IMR-90 (cell line): ENCODE data around the gene FNDC3B.

Source experiments
- BHLHE40 ChIP-seq: fragments of 150-350 bp; IDR thresholded peaks from 2 replicates; pipeline ENCODE4 v1.6.1; 2016; ENCODE audit warnings: mild to moderate bottlenecking, low read depth, low read length
- FOS ChIP-seq: fragments of 150-350 bp; IDR thresholded peaks from 2 replicates; pipeline ENCODE4 v1.6.1; 2016; ENCODE audit warnings: low read depth, low read length
- MAFK ChIP-seq: IDR thresholded peaks from 2 replicates; pipeline ENCODE4 v1.6.1; 2012; ENCODE audit warnings: low read depth, low read length, improper control_type of control experiment
- NFE2L2 ChIP-seq: fragments of 150-350 bp; IDR thresholded peaks from 2 replicates; pipeline ENCODE4 v1.6.1; 2016; ENCODE audit warnings: low read depth, mild to moderate bottlenecking, low read length
- POLR2A ChIP-seq: IDR thresholded peaks from 2 replicates; pipeline ENCODE4 v1.6.1; 2012; ENCODE audit warnings: mild to moderate bottlenecking, low read depth, low read length
- RCOR1 ChIP-seq: IDR thresholded peaks from 2 replicates; pipeline ENCODE4 v1.6.1; 2012; ENCODE audit warnings: mild to moderate bottlenecking, low read length, improper control_type of control experiment; ENCODE audit not compliant: insufficient replicate concordance
- RFX5 ChIP-seq: IDR thresholded peaks from 2 replicates; pipeline ENCODE4 v1.8.0; 2012; ENCODE audit warnings: low read depth, mild to moderate bottlenecking, low read length, moderate library complexity
- SMC3 ChIP-seq: fragments of 150-350 bp; IDR thresholded peaks from 2 replicates; pipeline ENCODE4 v1.6.1; 2016; ENCODE audit warnings: low read depth, mild to moderate bottlenecking, antibody characterized with exemption, low read length, moderate library complexity
- USF2 ChIP-seq: fragments of 150-350 bp; IDR thresholded peaks from 2 replicates; pipeline ENCODE4 v1.6.1; 2017; ENCODE audit warnings: mild to moderate bottlenecking, antibody characterized with exemption, low read length, low read depth
- TF ChIP-seq, protein P1 (sequence below): fragments of 150-350 bp; IDR thresholded peaks from 2 replicates; pipeline ENCODE4 v1.6.1; 2016; ENCODE audit warnings: low read depth, mild to moderate bottlenecking, low read length, moderate library complexity, borderline replicate concordance
- TF ChIP-seq, protein P2 (sequence below): conservative IDR thresholded peaks from 2 replicates; pipeline ENCODE4 v1.5.1; 2012; ENCODE audit warnings: mild to moderate bottlenecking, low read depth, low read length, improper control_type of control experiment

DNA sequence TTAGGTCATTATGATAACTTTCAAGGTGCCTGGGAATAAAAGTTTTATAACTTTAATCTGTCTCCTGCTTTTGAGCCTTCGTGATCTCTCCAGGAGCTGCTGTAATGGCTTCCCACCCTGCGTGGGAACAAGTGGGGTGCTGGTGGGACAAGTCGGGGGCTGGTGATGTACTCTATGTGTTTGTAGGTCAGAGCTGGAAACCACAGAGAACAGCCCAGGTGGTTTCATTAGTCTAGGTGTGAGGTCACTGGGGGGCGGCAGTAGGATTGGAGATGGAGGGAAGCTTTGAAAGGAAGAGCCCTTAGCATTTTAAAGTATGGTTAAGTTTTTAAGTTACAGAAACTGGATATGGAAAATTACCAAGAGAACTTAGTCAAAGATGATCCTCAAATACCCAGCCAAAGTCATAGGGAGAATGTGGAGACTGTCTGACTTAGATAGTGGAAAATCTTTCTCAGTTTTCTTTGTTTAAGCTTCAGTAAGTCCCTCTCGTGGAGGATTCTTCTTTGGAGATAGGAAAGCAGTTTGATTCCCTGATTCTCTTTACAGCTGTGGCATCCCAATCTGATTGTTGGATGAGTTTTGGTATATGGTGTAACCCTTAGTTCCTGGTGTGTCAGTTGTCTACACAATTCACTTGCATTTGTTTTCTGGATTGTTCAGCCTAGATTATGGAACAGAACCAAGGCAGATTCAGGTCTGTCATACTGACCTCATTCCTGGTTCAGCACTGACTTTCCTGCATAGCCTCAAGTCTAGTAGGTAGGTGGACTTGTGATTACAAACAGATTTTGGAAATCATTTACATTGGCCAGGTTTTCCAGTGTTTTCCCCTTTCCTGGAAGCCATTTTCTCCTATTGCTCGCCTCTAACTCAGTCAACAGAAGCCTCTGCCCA lies 115.6 kb downstream of the FNDC3B start:
- TF ChIP-seq, protein P1, sequence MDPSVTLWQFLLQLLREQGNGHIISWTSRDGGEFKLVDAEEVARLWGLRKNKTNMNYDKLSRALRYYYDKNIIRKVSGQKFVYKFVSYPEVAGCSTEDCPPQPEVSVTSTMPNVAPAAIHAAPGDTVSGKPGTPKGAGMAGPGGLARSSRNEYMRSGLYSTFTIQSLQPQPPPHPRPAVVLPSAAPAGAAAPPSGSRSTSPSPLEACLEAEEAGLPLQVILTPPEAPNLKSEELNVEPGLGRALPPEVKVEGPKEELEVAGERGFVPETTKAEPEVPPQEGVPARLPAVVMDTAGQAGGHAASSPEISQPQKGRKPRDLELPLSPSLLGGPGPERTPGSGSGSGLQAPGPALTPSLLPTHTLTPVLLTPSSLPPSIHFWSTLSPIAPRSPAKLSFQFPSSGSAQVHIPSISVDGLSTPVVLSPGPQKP: no peak
- TF ChIP-seq, protein P2, sequence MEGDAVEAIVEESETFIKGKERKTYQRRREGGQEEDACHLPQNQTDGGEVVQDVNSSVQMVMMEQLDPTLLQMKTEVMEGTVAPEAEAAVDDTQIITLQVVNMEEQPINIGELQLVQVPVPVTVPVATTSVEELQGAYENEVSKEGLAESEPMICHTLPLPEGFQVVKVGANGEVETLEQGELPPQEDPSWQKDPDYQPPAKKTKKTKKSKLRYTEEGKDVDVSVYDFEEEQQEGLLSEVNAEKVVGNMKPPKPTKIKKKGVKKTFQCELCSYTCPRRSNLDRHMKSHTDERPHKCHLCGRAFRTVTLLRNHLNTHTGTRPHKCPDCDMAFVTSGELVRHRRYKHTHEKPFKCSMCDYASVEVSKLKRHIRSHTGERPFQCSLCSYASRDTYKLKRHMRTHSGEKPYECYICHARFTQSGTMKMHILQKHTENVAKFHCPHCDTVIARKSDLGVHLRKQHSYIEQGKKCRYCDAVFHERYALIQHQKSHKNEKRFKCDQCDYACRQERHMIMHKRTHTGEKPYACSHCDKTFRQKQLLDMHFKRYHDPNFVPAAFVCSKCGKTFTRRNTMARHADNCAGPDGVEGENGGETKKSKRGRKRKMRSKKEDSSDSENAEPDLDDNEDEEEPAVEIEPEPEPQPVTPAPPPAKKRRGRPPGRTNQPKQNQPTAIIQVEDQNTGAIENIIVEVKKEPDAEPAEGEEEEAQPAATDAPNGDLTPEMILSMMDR: no peak
- TF ChIP-seq POLR2A (no peak), MAFK (no peak), USF2 (no peak), BHLHE40 (no peak), SMC3 (no peak), NFE2L2 (no peak), FOS (no peak), RCOR1 (no peak), RFX5 (no peak)
